Stimulated activated naive CD4-positive, alpha-beta T cell (primary cell): ENCODE data around the gene KANTR.
A peak's percentile ranks its signal among the peaks of the same experiment; 100 is the strongest.

Experiments used
- DNase-seq, 6 experiments: peaks; one replicate each; lab custom pipeline; 2025; lab: John Stamatoyannopoulos, UW

Gene KANTR

GRCh38 chrX:53093748-53094581 lies at the start of gene KANTR:
KANTR (plus strand) TSS chrX:53094142; CDS start chrX:53124273, 30,131 bp downstream.
- DNase-seq, result peak; percentile 66 to 83 (median 82)

- no peak for DNase-seq
Observed at GRCh38 chrX:53044995-53045394, 48.9 kb upstream of the KANTR start.

- no peak for DNase-seq
Observed at GRCh38 chrX:53047228-53047627, 46.7 kb upstream of the KANTR start.

- DNase-seq, result no peak
Observed at GRCh38 chrX:53048169-53049126, 45.5 kb upstream of the KANTR start, which contains the start of gene GPR173. GPR173 (plus strand) TSS chrX:53048789; CDS start chrX:53076622, 27,833 bp downstream.

- DNase-seq, result no peak
Observed at GRCh38 chrX:53049127-53049517, 44.8 kb upstream of the KANTR start.

- DNase-seq, result no peak
Observed at GRCh38 chrX:53050841-53051240, 43.1 kb upstream of the KANTR start.

- no peak for DNase-seq
Observed at GRCh38 chrX:53055244-53055849, 38.6 kb upstream of the KANTR start.

GRCh38 chrX:53056292-53056691 lies 37.6 kb upstream of the KANTR start:
- DNase-seq, result no peak

- DNase-seq, result no peak
Observed at GRCh38 chrX:53065104-53065503, 28.8 kb upstream of the KANTR start.

- no peak for DNase-seq
Observed at GRCh38 chrX:53071064-53071463, 22.9 kb upstream of the KANTR start.

- DNase-seq, result peak; percentile 61 to 86 (median 67)
Observed at GRCh38 chrX:53071604-53072417, 22.1 kb upstream of the KANTR start.

- no peak for DNase-seq
Observed at GRCh38 chrX:53072418-53073114, 21.4 kb upstream of the KANTR start.

- DNase-seq, result no peak
Observed at GRCh38 chrX:53073115-53073586, 20.8 kb upstream of the KANTR start.

GRCh38 chrX:53075011-53075410 lies 18.9 kb upstream of the KANTR start:
- DNase-seq, result peak in 1 of 6 experiments; percentile 35

- DNase-seq, result no peak
Observed at GRCh38 chrX:53076671-53077070, 17.3 kb upstream of the KANTR start.

- peak in 2 of 6 experiments; percentile 8 to 47 for DNase-seq
Observed at GRCh38 chrX:53077207-53078197, 16.4 kb upstream of the KANTR start.

- DNase-seq, result no peak
Observed at GRCh38 chrX:53078943-53079342, 15.0 kb upstream of the KANTR start.

- DNase-seq, result peak in 4 of 6 experiments; percentile 9 to 29 (median 24)
Observed at GRCh38 chrX:53080628-53081580, 13.0 kb upstream of the KANTR start.
